VCaP (cell line): Measurements from ENCODE around the gene ACTR8.

Experiments used
- H3K27ac ChIP-seq: fragments of 450-650 bp; 2 replicates; pipeline ENCODE4 v1.5.1; 2017
- TF ChIP-seq, protein P1 (sequence below): fragments of 450-650 bp; conservative IDR thresholded peaks from 2 replicates; pipeline ENCODE4 v1.5.1; 2017; ENCODE audit warnings: mild to moderate bottlenecking, moderate library complexity

The ACTR8 gene

DNA sequence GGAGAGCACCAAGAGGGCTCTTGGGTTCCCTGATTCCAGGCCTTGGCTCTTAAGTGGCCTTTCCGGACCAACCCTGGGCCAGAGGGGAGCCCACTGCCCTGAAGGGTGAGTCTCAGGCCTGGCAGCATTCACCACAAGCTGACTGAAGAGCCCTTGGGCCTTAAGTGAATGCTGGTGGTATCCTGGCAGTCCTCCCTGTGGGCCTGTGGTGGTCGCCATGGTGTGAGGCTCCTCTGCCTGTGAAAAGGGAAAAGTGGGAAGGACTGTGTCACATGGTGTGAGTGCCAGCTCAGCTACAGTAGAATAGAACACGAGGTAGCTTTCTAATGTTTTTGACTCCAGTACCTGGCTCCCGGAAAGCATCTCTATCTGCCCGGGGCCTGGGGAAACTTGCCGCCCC is 51.0 kb downstream of the ACTR8 start:
- H3K27ac ChIP-seq, result no peak overlapping the region
- TF ChIP-seq, protein P1, sequence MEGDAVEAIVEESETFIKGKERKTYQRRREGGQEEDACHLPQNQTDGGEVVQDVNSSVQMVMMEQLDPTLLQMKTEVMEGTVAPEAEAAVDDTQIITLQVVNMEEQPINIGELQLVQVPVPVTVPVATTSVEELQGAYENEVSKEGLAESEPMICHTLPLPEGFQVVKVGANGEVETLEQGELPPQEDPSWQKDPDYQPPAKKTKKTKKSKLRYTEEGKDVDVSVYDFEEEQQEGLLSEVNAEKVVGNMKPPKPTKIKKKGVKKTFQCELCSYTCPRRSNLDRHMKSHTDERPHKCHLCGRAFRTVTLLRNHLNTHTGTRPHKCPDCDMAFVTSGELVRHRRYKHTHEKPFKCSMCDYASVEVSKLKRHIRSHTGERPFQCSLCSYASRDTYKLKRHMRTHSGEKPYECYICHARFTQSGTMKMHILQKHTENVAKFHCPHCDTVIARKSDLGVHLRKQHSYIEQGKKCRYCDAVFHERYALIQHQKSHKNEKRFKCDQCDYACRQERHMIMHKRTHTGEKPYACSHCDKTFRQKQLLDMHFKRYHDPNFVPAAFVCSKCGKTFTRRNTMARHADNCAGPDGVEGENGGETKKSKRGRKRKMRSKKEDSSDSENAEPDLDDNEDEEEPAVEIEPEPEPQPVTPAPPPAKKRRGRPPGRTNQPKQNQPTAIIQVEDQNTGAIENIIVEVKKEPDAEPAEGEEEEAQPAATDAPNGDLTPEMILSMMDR, result no peak

DNA sequence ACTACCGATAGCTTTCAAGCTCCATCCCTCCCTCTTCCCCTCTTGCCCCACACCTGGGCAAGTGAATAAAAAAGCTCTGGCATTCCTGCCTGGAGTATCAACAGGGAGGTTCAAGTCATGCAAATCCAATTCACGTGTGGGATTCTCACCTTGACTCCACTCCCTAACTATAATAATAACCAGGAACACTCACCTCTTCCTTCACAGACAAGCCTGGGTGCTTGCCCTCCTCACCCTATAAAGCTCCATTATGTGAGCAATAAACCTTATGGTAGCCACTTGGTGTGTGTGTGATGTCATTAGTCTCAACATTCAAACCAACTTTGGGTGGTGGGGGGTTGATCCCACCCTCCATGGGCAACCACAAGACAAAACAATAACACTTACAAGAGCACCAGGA is 52.3 kb downstream of the ACTR8 start:
- H3K27ac ChIP-seq, result peak overlapping the region; percentile 52
- TF ChIP-seq, protein P1, result no peak

DNA sequence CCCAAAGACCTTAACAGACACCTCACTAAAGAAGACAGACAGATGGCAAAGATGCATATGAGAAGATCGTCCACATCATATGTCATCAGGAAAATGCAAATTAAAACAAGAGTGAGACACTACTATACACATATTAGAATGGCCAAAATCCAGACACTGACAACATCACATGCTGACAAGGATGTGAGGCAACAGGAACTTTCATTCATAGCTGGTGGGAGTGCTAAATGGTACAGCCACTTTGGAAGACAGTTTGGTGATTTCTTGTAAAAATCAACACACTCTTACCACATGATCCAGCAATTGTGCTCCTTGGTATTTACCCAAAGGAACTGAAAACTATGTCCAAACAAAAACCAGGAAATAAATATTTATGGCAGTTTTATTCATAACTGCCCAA is 53.4 kb downstream of the ACTR8 start:
- peak overlapping the region; percentile 52 for H3K27ac ChIP-seq
- TF ChIP-seq, protein P1, result no peak

DNA sequence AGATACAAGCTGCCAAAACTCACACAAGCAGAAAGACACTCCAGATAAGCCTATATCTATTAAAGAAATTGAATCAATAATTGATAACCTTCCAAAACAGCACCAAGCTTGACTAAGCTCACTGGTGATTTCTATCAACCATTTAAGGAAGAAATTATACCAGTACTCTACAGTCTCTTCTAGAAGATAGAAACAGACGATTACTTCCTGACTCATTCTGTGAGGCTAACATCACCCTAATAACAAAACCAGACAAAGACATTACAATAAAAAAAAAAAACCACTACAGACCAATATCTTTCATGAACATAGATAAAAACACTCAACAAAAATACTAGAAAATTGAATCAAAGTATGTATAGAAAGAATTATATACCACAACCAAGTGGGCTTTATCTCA is 55.9 kb downstream of the ACTR8 start:
- TF ChIP-seq, protein P1, result no peak

DNA sequence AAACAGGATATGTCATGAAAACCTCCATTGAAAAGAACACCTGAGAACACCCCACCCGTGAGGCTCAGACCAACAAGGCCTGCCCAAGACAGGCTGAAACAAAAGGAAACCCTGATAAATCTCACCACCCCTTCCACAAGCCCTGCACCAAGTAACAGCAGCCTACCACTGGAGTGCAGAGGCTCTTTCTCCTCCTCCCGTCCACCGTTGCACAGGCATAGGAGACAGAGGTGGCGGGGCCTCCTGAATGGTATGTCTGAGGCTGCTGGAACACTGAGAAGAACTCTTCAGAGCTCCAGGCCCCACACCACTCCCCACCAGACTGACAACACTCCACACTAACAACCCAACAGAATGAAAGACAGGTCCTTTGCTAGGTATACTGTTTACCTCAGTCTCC is 57.2 kb downstream of the ACTR8 start:
- no peak overlapping the region for H3K27ac ChIP-seq
- TF ChIP-seq, protein P1, result no peak

More for the DNA sequence above, 55.9 kb downstream of the ACTR8 start:
- no peak overlapping the region for H3K27ac ChIP-seq

DNA sequence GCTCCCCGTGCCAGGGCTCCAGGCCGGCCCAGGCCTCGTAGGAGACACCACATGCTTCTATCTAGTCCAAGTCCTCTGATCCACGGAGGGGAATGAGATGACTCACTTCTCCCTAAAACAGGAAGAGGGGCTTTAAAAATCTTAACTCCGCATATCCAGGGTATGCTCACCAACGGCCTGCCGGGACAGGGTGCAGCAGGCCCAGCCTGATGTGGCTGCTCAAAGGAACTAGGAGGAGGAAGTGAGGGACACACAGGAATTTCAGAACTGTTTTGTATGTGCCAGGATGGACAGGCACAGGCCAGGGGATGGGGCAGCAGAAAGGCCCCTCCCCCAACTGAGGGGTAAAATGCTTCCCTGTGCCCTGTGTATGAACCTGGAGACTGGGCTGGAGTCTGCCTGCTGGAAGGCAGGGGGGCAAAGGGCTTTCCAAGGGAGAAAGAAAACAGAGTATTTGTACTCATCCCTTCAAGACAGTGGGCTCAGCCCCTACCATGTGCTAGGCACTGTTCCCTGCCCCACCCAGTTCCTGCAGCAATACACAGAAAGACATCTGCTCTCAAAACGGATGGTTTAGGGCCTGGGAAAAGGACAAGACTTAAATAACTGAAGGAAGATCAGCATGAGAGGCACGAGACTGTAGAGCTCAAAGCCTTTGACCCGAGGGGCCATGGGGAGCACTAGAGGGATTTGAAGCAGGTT is 57.8 kb downstream of the ACTR8 start:
- TF ChIP-seq, protein P1, result no peak
- H3K27ac ChIP-seq, result no peak overlapping the region

DNA sequence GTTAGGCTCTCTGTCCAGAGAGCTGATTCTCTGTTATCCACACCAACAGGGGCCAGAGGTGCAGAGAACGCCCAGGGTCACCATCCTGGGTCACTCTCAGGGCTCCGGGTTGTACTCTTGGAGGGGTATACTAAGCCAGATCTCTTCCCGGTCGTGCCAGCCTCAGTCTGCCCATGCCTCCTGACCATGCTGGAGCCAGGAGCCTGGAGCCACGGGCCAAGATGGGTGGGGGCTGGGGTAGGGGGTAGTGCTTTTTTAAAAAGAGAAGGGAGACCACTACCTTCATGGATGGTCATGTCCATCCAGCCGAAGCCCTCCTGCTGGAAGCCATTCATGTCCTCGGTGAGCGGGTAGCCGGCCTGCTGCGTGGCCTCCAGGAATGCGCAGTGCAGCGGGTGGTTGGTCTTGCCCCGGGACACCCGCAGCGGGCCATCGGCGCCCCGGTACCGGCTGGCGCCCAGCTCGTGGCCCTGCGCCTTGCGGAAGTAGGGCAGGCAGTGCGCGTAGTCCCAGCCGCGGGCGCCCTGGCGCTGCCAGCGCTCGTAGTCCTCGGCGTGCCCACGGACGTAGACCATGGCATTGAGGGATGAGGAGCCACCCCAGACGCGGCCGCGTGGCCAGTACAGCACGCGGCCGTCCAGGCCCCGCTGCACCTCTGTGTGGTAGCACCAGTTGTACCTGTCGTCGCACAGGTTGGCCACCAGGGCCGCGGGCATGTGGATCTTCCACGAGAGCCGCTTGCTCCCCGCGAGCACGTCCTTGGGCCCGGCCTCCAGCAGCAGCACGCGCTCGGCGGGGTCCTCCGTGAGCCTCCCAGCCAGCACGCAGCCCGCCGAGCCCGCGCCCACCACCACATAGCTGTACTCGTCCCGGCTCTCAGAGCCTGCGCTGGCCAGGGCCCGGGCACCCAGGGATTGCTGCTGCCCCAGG is 58.7 kb downstream of the ACTR8 start:
- TF ChIP-seq, protein P1, result no peak
- no peak overlapping the region for H3K27ac ChIP-seq
